ENCODE measurements around the gene SLITRK6. TPM values are rescaled to one million over a fixed set of nuclear protein-coding genes. Genes with fewer than 3 reads are reported as not detected.

The SLITRK6 gene
- total RNA-seq, 3 donors from 2014 or later (not counting 1 experiment from before 2014, with no cell fraction given): not detected

- Mint-ChIP-seq H3K36me3 (no peaks in the 10 kb centered on the region), H3K9me3 (no peaks in the 10 kb centered on the region), H3K27ac (no peak overlapping the region), H3K4me1 (no peaks in the 10 kb centered on the region), H3K27me3 (ENCODE audit: low read depth in 2 of 2) (no peaks in the 10 kb centered on the region), H3K4me3 (no peak overlapping the region)
- WGBS (ENCODE audit: insufficient coverage): no CpG with 5 or more reads among the region's 3 CpGs
- no peaks in the 10 kb centered on the region for H3K27me3 ChIP-seq (ENCODE audit: control insufficient read depth, insufficient read depth, low read length)
- no peak for ATAC-seq
- H3K27ac ChIP-seq (ENCODE audit: low read length): no peak overlapping the region
- H3K4me3 ChIP-seq (ENCODE audit: low read length): no peak overlapping the region
- intact Hi-C loops (cut with micrococcal nuclease): no loop called here
- no peaks in the 10 kb centered on the region for H3K9me3 ChIP-seq (ENCODE audit: control insufficient read depth, insufficient read depth, low read length)
- no peaks in the 10 kb centered on the region for H3K4me1 ChIP-seq (ENCODE audit: control insufficient read depth, insufficient read depth, low read length)
- no peaks in the 10 kb centered on the region for H3K36me3 ChIP-seq (ENCODE audit: control insufficient read depth, insufficient read depth, low read length)
- DNase-seq: peak in 1 of 2 donors; percentile 46
- TF ChIP-seq CTCF (IDR thresholded peaks at IDR 0.05): no peak
Observed at GRCh38 chr13:85806553-85807175, 7.4 kb upstream of the SLITRK6 start.

- no peak overlapping the region for H3K27ac ChIP-seq (ENCODE audit: low read length)
- no peak for ATAC-seq
- 77% methylated on average over 2 of the region's 3 CpGs for WGBS (ENCODE audit: insufficient coverage)
Observed at GRCh38 chr13:85798556-85798955, 663 bp downstream of the SLITRK6 start.

GRCh38 chr13:85797311-85797710 lies 1.9 kb downstream of the SLITRK6 start:
- Mint-ChIP-seq H3K4me3 (no peak overlapping the region), H3K27me3 (ENCODE audit: low read depth in 2 of 2) (no peaks in the 10 kb centered on the region), H3K9me3 (peaks cover 0 to 10% of the 10 kb centered on the region in 2 donors), H3K27ac (no peak overlapping the region), H3K4me1 (no peaks in the 10 kb centered on the region), H3K36me3 (no peaks in the 10 kb centered on the region)
- Histone ChIP-seq H3K27me3 (ENCODE audit: control insufficient read depth, insufficient read depth, low read length) (no peaks in the 10 kb centered on the region), H3K36me3 (ENCODE audit: control insufficient read depth, insufficient read depth, low read length) (no peaks in the 10 kb centered on the region), H3K4me1 (ENCODE audit: control insufficient read depth, insufficient read depth, low read length) (no peaks in the 10 kb centered on the region), H3K27ac (ENCODE audit: low read length) (no peak overlapping the region), H3K9me3 (ENCODE audit: control insufficient read depth, insufficient read depth, low read length) (no peaks in the 10 kb centered on the region), H3K4me3 (ENCODE audit: low read length) (no peak overlapping the region)
- ATAC-seq (no peak), DNase-seq (no peak)
- no peak for TF ChIP-seq CTCF (IDR thresholded peaks at IDR 0.05)
- 81% methylated on average over 2 of the region's 4 CpGs for WGBS (ENCODE audit: insufficient coverage)
- intact Hi-C loops (cut with micrococcal nuclease): no loop called here

More at GRCh38 chr13:85798556-85798955, 663 bp downstream of the SLITRK6 start:
- Mint-ChIP-seq H3K4me3 (no peak overlapping the region), H3K36me3 (no peaks in the 10 kb centered on the region), H3K9me3 (peaks cover 0 to 10% of the 10 kb centered on the region in 2 donors), H3K27ac (no peak overlapping the region), H3K27me3 (ENCODE audit: low read depth in 2 of 2) (no peaks in the 10 kb centered on the region), H3K4me1 (no peaks in the 10 kb centered on the region)
- no peak for TF ChIP-seq CTCF (IDR thresholded peaks at IDR 0.05)
- H3K4me3 ChIP-seq (ENCODE audit: low read length): no peak overlapping the region
- no peaks in the 10 kb centered on the region for H3K9me3 ChIP-seq (ENCODE audit: control insufficient read depth, insufficient read depth, low read length)
- H3K27me3 ChIP-seq (ENCODE audit: control insufficient read depth, insufficient read depth, low read length): no peaks in the 10 kb centered on the region
- DNase-seq: no peak
- H3K4me1 ChIP-seq (ENCODE audit: control insufficient read depth, insufficient read depth, low read length): no peaks in the 10 kb centered on the region
- intact Hi-C loops (cut with micrococcal nuclease): no loop called here
- H3K36me3 ChIP-seq (ENCODE audit: control insufficient read depth, insufficient read depth, low read length): no peaks in the 10 kb centered on the region

GRCh38 chr13:85785205-85785604 lies 14.0 kb downstream of the SLITRK6 start:
- ATAC-seq: no peak
- no peak overlapping the region for H3K4me3 ChIP-seq (ENCODE audit: low read length)
- Mint-ChIP-seq H3K4me3 (no peak overlapping the region), H3K27me3 (ENCODE audit: low read depth in 2 of 2) (no peaks in the 10 kb centered on the region), H3K4me1 (no peaks in the 10 kb centered on the region), H3K27ac (no peak overlapping the region), H3K9me3 (peaks cover 3 to 4% of the 10 kb centered on the region in 2 donors), H3K36me3 (no peaks in the 10 kb centered on the region)
- no peaks in the 10 kb centered on the region for H3K4me1 ChIP-seq (ENCODE audit: control insufficient read depth, insufficient read depth, low read length)
- no peak for DNase-seq
- intact Hi-C loops (cut with micrococcal nuclease): no loop called here
- H3K27me3 ChIP-seq (ENCODE audit: control insufficient read depth, insufficient read depth, low read length): no peaks in the 10 kb centered on the region
- 90% methylated on average over 3 of the region's 3 CpGs for WGBS (ENCODE audit: insufficient coverage)
- TF ChIP-seq CTCF (IDR thresholded peaks at IDR 0.05): no peak
- H3K27ac ChIP-seq (ENCODE audit: low read length): no peak overlapping the region
- H3K36me3 ChIP-seq (ENCODE audit: control insufficient read depth, insufficient read depth, low read length): no peaks in the 10 kb centered on the region
- no peaks in the 10 kb centered on the region for H3K9me3 ChIP-seq (ENCODE audit: control insufficient read depth, insufficient read depth, low read length)
